GM18870 (cell line): ENCODE data around the gene ACP4.
"Not testable (repeated sequence)": the region's sequence is repeated elsewhere in the genome, so short reads cannot be mapped to it uniquely, and the experiment has no call there.

Experiments used
- ATAC-seq: cut with Tn5 transposase; IDR thresholded peaks from one replicate; pipeline ENCODE4 v1.9.1; 2021; ENCODE audit warnings: moderate library complexity; ENCODE audit not compliant: unreplicated experiment

The ACP4 gene

DNA sequence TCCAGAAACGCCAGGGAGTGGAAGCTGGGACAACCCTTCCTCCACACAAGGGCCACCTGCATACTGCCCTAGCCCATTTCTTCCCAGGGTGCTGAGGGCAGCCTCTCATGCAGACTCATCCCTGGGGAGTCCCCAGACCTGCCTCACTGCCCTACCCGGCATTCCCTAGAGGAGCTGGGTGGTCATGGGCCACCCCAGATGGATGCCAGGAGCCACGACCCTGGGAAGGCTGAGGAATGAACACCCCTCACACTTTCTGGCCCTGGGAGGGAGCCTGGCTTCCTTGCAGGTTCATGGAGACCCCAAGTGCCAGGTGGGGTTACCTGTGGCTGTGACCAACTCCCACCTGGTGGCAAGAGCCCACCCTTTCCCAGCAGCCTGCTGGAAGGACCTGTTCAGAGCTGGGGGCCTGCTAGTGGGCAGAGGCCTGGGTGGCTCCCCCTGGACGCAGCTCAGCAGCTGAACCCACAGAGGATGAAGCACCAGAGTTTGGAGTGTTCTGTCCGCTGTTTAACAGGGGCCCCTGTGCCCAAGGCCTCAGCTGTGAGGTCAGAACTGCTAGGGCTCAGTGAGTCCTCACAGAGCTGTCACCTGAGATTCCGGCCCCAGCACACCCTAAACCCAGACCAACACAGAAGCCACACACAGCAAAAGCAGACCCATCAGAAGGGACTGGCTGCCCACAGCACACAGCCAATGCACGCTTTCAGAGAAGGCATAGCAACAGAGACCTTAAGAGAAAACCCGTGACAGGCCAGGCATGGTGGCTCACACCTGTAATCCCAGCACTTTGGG is 6.6 kb downstream of the ACP4 start:
- no peak for ATAC-seq

DNA sequence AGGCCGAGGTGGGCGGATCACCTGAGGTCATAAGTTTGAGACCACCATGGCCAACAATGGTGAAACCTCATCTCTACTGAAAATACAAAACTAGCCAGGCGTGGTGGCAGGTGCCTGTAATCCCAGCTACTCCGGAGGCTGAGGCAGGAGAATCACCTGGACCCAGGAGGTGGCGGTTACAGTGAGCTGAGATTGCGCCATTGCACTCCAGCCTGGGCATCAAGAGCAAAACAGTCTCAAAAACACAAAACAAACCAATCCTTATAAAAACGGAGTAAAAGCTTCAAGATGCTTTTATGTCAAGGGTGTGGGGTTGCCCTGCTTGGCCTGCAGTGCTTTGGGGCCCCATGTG is 7.2 kb downstream of the ACP4 start:
- ATAC-seq: no peak

DNA sequence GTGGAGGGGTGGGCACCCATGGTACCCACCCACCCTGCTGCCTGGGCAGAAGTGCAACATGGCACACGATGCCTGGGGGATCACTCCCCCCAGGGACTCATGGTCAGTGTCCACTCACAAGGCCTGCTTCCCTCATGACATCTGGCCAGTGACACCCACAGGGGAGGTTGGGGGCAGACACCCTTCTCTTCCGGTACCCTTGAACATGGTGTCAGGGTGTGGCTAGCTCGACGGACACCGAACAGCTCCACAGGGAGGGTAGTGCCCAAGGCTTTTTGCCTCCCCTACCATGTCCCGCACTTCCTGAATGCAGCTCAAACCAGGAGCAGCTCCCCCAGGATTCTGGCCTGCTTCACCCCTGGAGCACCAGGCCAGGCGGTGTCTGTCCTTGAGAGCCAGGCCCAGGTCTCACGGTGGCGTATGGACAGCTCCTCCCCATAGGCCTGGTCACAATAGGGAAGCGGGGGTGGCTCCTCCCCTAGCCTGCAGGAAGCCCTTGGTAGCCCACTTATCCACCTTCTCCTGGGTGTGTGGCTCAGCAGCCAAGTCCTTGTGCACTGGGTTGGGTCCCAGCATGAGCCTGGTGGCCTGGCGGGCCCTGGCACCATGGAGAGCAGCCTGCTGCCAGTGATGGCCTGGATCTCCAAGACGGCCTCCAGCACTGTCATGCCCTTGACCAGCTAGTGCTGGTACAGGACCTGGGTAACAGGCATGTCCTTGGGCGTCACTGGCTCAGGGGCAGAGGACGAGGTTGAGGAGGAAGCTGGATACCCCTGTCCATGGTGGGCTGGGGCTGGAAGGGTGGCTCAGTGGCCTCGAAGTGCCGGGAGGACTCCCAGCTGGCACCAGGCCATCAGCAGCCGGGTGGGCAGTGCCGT is 7.8 kb downstream of the ACP4 start:
- ATAC-seq: no peak

DNA sequence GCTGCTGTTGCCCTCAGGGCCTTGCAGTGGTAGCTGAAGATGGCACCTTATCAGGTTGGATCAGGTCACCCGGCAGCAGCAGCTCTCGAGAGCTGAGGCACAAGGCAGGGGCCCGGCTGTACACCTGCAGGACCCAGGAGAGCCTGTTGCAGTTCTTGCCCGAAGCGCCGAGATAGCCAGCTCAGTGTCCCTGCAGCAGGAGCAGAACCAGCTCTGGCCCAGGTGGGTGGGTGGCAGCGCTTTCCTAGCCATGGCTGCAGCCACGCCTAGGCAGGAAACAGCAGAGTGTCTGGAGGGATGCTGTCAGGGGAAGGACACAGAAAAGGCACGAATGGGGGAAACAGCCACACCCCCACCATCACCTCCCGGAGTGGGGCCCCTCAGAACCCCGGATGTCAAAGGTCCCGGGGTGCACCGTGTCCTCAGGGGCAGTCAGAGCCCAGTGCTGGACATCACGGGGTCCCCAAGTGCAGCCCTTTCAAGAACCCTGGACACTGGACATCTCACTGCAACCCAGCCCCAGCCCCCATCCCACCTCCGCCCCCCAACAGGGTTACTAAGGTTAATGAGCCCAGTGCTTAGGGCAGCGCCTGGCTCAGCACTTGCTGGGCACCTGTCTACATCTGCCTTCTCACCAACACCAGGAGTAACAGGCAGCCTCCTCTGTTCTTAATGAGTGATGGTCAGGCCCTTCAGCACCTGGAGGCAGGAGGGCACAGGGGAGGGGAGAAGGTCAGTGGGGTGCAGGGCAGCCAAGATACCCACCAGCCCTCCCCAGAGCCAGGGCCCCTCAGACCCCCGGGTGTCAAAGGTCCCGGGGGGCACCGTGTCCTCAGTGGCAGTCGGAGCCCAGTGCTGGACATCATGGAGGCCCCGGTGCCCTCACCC is 8.7 kb downstream of the ACP4 start:
- ATAC-seq: no peak

DNA sequence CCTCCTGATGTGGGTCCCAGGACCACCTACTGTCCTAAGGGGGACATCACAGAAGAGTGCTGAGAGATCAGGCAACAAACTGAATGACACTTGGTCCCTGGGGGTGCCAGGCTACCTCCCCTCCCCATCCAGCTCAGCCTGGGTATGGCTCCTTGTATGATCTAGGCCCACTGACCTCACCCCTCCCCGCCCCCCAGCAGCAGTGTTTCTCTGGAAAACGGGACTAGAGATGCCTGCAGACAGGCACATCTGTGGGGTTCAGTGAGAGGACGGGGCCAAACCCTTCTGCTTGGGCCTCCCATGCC is 9.3 kb downstream of the ACP4 start:
- no peak for ATAC-seq

DNA sequence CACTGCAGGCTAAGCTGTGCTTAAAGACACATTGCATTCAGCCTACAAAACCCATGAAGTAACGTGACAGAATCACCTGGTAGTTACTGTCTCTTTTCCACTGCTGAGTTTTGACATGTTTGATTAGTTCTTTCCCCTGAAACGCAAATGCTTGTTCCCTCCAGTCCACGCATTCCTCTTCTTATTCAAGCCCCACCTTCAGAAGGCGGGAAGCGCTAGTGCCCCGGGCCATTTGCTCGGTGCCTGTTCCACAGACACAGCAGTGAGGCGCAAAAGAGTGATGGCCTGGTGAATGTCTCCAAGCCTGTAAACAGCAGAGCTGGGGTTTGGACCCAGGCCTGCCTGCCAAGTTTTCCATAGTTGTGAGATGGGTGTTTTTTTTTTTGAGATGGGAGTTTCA is 10.9 kb downstream of the ACP4 start:
- ATAC-seq: no peak

DNA sequence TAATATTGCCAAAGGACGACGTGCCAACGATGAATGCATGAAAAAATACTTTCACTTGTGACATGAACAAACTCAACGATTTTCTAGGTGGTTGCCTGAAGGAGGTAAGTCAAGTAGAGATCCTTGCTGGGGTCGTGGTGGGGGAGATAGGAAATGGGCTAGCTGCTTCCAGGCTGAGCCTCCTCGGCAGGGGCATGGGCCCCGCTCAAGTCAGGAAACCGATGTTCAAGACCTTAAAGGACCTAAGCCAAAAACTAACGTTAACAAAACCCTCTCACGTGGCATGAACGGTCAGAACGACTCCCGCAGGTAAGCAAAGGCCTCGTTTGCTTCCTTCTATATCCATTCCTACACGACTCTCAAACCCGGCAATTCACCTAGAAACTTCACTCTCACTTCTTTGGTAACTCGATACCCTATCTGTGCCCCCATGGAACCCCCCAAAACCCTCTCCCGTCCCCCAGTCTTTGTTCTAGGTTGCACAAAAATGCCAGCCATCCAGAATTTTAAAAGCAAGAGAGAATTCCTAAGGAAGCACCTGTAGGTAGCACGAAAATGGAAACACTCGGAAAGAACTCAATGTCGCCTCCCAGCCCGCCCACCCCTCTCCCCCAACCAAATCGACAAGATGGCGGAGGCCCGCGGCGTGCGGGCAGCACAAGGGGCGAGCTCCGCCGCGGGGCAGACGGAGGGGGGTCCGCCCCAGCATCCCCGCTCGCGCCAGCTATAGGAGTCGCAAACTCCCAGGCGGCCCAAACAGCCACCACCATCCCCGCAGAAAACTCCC is 13.6 kb downstream of the ACP4 start:
- ATAC-seq: no peak

DNA sequence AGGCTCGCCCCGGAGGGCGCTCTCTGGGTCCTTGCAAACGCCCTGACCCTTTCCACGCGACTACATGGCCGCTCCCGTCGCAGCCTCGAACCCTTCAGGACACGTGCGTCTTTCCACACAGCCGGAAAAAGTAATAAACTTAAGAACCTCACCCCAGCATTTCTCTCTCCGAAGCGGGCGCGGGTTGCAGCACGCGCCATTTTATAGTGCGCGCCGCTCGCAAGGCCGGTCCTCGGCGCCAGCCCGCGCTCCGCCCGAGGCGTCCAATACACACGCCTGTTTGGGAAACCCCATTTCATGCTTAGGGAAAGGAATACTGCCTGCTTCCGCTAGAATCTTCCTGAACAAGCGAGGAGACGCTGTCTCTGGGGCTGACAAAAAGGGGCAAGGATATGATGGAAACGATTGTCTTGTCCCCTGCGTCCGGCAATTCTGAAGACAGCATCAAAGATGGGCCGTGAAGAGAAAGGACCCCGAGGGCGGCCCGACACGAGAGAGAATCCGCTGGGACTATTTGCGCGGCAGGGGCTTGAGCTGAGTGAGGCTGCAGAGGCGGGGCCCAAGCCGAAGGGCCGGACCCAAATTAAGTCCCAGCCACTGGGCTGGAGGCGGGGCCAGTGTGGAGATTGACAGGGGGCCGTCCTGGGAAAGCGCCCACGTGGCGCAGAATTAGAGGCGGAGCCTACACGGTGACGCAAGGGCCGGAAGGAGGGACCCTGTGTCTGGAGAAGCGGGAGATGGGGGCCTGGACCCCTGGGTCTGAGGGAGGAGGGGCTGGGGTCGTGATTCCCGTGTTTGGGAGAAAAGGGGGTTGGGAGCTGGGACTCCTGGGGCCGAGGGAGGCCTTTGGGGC is 14.4 kb downstream of the ACP4 start:
- ATAC-seq: peak; percentile 72

DNA sequence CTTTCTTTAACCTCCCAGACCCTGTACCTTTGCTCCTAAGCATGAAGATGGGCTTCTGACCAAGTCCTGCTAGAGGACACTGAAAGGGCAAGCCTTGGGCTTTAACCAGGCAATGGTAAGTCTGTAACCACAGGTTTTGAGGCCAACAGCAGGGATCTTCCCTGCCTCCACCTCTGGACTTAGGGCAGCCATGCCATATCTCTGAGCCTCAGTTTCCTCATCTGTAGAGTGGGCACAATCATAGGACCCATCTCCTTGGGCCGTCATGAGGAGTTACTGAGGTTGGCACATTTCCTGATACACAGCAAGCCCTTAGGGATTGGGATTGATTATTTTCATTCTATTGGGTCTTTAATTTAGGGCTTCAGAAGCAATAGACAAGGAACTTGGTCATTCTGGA is 18.6 kb downstream of the ACP4 start:
- no peak for ATAC-seq

DNA sequence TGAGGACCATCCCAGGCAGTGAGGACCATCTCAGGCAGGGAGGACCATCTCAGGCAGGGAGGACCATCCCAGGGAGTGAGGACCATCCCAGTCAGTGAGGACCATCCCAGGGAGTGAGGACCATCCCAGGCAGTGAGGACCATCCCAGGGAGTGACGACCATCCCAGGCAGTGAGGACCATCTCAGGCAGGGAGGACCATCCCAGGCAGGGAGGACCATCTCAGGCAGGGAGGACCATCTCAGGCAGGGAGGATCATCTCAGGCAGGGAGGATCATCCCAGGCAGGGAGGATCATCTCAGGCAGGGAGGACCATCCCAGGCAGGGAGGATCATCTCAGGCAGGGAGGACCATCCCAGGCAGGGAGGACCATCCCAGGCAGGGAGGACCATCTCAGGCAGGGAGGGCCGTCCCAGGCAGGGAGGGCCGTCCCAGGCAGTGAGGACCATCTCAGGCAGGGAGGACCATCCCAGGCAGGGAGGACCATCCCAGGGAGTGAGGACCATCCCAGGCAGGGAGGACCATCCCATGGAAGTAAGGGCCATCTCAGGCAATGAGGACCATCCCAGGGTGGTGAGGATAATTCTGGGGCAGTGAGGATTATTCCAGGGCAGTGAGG is 21.5 kb downstream of the ACP4 start:
- not testable (repeated sequence) for ATAC-seq

DNA sequence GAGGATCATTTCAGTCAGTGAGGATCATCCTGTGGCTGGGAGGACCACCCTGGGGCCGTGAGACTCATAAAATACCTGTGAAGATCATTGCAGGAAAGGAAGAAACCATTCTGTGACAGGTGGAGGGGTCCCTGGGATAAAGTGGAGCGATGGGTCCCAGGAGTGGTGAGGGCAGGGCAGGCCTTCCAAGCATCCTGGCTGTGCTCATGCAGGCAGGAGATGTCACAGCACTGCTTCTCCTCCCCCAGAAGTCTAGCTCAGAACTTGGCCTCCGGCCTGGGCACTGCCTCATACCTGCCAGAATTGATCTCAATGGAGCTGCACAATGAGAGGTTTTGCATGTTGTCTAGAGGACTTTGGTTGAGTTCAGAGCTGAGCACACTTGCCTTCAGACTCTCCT is 22.3 kb downstream of the ACP4 start:
- no peak for ATAC-seq

DNA sequence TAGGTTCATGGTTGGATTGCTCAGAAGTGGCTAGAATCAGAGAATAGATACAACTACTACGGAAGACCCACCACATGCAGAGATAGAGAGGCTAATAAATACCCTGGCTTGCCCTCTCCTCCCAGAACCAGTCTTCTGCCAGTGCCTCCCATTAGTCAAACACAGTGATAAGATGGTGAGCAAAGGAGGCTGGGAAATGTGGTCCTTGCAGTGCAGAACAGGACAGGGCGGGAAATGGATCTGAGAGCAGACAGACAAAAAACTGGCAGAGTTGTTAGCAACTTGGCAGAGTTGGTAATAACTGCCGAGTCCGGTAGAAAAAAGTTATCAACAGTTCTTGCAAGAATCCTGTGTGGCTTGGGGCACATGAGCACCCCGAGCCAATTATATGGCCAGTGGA is 24.7 kb downstream of the ACP4 start:
- ATAC-seq: no peak

DNA sequence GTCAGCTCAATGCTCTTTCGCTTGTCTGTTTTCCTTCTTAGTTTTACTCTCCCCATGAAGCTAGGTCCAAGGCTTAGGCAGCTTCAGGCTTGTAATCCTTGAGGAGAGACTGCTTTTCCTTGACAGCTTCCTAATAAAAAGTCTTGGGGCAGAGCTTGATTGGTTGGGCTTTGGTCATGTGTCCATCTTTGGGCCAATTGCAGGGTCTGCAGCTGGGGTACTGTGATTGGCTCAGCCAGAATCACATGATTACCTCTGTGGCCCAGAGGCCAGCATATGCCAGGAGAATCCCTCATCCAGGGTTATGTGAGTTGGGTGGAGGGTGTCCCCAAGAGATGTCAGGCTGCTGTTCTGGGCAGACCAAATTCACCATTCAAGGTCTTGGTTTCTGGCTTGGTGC is 25.2 kb downstream of the ACP4 start:
- no peak for ATAC-seq

DNA sequence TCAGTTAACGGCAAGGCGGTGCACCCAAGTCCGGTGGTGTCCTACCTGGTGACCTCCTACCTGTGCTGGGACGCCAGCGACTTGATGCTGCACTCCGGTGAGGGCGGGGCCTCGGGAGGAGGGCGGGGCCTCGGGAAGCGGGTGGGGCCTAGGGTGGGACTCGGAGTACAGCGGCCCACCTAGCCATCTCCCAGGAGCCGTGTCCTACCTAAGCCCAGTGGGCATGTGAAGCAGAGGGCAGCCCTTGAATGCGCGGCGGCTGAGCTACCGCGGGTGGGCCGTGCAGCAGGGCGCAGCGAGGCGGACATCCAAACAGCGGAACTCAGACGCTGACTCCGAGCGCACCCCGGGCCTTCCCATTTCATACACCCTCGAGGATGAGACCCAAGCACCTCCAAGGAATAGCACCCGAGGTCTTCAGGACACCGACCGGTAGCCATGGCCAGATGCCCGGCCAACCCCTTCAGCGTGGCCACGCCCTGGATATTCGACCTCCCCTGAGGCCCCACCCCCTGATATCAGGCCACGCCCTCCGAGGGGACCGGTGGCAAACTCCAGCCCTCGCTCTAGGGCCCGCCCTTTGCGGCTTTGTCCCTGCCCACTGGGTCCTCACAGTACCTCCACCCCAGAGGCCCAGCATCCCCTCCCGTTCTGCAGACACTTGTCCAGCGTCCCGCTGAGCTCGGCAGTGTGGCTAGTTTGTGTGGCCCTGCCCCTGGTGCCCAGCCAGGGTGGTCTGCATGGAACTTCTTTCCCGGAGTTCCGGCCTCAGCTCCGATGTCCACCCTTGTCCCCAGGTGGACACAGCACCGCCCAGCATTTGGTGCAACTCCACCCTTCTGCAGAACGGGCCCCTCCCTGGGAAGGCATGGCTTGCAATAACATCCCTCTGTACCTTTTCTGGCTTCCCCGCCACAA is 28.0 kb downstream of the ACP4 start:
- ATAC-seq: peak; percentile 38

DNA sequence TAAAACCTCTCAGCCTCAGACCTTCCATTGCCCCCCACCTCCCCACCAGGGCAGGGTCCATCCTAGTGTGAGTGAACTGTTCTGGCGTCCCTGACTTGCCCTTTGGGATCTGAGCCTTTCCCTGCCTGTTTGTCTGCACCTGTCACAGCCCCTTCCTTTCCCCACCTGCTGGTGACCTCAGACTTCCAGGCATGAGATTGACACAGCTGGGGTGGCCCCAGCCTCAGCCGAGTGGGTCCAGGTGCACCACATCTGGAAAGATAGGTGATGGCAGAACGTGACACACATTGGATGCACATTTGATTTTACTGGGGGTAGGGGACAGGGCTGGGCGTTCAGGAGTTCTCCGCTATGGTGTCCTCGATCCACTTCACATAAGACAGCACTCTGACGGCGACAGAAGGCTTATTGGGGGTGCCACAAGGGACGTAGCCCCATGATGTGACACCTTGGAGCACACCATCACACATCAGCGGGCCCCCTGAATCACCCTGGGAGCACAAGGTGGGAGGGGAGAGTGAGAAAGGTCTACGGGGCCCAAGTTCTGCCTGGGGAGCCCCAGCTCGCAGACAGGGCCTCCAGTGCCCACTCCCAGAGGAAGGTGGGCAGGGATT is 28.8 kb downstream of the ACP4 start:
- ATAC-seq: no peak

DNA sequence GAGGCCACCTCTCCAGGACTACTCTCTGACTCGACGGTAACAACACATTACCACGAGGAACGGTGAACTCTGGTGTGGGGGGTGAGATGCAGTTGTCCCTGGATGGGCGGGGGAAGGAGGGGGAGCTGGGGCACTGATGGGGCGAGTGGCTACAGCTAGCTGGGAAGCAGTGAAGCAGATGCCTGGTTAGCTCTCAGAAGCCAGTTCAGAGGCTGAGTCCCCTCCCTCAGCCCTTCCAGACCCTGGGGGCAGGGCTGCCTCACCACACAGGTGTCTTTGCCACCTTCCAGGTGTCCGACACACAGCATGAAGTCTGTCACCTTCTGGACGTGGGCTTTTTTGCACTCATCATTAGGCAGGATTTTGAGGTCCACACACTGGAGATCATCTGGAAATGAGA is 29.4 kb downstream of the ACP4 start:
- no peak for ATAC-seq

DNA sequence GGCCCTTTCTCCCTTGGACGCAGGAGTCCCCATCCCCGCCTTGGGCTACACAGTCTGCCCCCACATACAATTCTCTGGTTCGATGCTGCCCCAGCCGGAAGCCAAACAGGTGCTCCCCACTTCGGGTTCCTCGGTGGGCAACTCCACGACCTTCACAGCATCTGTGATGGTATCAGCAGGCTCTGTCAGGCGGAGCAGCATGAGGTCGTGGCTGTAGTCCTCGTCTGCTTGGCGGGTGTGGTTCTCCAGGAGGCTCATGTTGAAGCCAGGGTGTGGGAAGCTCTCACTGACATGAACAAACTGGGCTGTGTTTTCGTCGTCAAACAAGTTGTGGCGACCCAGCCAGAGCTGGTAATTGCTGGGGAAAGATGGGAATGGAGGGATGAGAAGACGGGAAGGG is 29.9 kb downstream of the ACP4 start:
- no peak for ATAC-seq
